ENCODE results near the gene PSMA5. TPM values are rescaled to one million over a fixed set of nuclear protein-coding genes. Genes with fewer than 3 reads are reported as not detected.

The PSMA5 gene
- total RNA-seq, 1 experiment from 2014 or later = 133 TPM

DNA sequence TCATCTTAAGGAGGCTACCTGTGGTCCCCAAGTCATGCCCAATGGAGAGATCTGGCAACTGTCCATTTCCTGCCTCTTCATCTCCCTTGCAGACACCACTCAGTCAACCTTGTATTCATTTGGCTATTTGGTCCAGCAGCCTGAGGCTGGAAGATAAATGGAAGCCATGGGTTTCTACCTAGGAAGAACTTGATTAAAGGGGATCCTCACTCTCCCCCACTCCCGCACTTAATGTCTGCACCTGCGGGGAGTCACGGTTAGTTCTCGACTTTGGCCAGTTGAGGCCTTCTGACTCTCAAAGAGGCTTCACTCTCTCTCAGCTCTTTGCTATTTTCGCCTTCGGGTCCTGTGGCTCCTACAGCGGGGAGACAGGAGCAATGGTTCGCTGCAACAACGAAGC is 49.0 kb upstream of the PSMA5 start:
- H3K18ac ChIP-seq (ENCODE audit: insufficient read length, low read depth, low read length) = no peak overlapping the region
- no peak overlapping the region for H3K4ac ChIP-seq (ENCODE audit: low read depth, low read length)
- Mint-ChIP-seq H3K36me3 (ENCODE audit: insufficient read depth in 1 of 3, low read depth in 3 of 3) (no peaks in the 10 kb centered on the region), H3K27ac (no peak overlapping the region; a peak in 1 of 7 replicates), H3K27me3 (ENCODE audit: low read depth) (peaks cover 49% of the 10 kb centered on the region), H3K4me3 (no peak overlapping the region; a peak in 1 of 5 replicates), H3K9me3 (peaks cover 0 to under 1% of the 10 kb centered on the region in 2 experiments; a peak in 2 of 5 replicates), H3K4me1 (peaks cover 3 to 8% of the 10 kb centered on the region in 2 experiments)
- H2BK15ac ChIP-seq (ENCODE audit: low read depth, low read length) = no peak overlapping the region
- no peak overlapping the region for H3K9ac ChIP-seq (ENCODE audit: extremely low read depth, insufficient read length, low read length)
- 0 out of 2 replicates have a peak, but pooled peaks cover 2% of the 10 kb centered on the region for H3K27me3 ChIP-seq (ENCODE audit: insufficient read depth, low read length)
- no peaks in the 10 kb centered on the region for H3K23me2 ChIP-seq (ENCODE audit: insufficient read length, low read depth, low read length, poor library complexity, severe bottlenecking)
- WGBS (ENCODE audit: extremely low coverage, insufficient read length, low lambda C conversion rate) = no CpG with 5 or more reads among the region's 9 CpGs
- TF ChIP-seq CTCF (conservative IDR thresholded peaks at IDR 0.05) = no peak
- H4K91ac ChIP-seq (ENCODE audit: insufficient read length, low read depth, low read length) = no peak overlapping the region
- H3K79me2 ChIP-seq (ENCODE audit: insufficient read depth, low read length) = no peaks in the 10 kb centered on the region
- H3K27ac ChIP-seq (ENCODE audit: insufficient read length, low read depth, low read length) = no peak overlapping the region
- H3K4me1 ChIP-seq (ENCODE audit: insufficient read depth, low read length) = no peaks in the 10 kb centered on the region
- H4K5ac ChIP-seq (ENCODE audit: insufficient read length, low read depth, low read length) = no peak overlapping the region
- H3K9me3 ChIP-seq (ENCODE audit: control insufficient read depth, low read depth, low read length) = no peaks in the 10 kb centered on the region
- no peak overlapping the region for H3K23ac ChIP-seq (ENCODE audit: insufficient read length, low read depth, low read length)
- no peaks in the 10 kb centered on the region for H4K20me1 ChIP-seq (ENCODE audit: control insufficient read depth, insufficient read depth, insufficient read length)
- H2BK120ac ChIP-seq (ENCODE audit: low read depth, low read length, poor library complexity, severe bottlenecking) = no peak overlapping the region
- H4K8ac ChIP-seq (replicated peaks; ENCODE audit: insufficient read length, low read depth, low read length) = no peak overlapping the region
- no peak overlapping the region for H2BK5ac ChIP-seq (ENCODE audit: insufficient read length, low read length)
- H2BK12ac ChIP-seq (ENCODE audit: insufficient read length, low read depth, low read length) = no peak overlapping the region
- H3K79me1 ChIP-seq (ENCODE audit: insufficient read depth, low read depth, low read length, poor library complexity, severe bottlenecking) = no peaks in the 10 kb centered on the region
- H2BK20ac ChIP-seq (ENCODE audit: low read depth, low read length, poor library complexity, severe bottlenecking) = no peak overlapping the region
- H3K56ac ChIP-seq (ENCODE audit: insufficient read length, low read depth, low read length) = no peak overlapping the region
- no peak overlapping the region for H2AFZ ChIP-seq (ENCODE audit: low read length)
- no peak overlapping the region for H2AK5ac ChIP-seq (ENCODE audit: insufficient read length, low read length)
- peak; percentile 2 for DNase-seq
- H3K4me2 ChIP-seq (ENCODE audit: insufficient read depth, insufficient read length, low read length) = no peak overlapping the region
- H3K14ac ChIP-seq (ENCODE audit: insufficient read depth, low read length) = no peak overlapping the region
- no peak overlapping the region for H3T11ph ChIP-seq (ENCODE audit: low read length)
